Measurements from ENCODE around the gene COQ8B. TPM values are rescaled to one million over a fixed set of nuclear protein-coding genes. Genes with fewer than 3 reads are reported as not detected.
"Not testable (repeated sequence)": the region's sequence is repeated elsewhere in the genome, so short reads cannot be mapped to it uniquely, and the experiment has no call there.

COQ8B gene
- polyA plus RNA-seq (2011; rRNA removed) (22.7 and 35.3 TPM in 2 replicates), polyA minus RNA-seq (2011; rRNA and poly(A)+ RNA removed) (15.0 and 20.8 TPM in 2 replicates)

- H3K4me3 ChIP-seq (ENCODE audit: low read depth, low read length): peak within 1 kb of the TSS; percentile 70
- ChIA-PET CTCF (interaction anchor here (0.6 to 1.9 kb wide), 6 partner anchors 52 to 662 kb away, joined by 3 to 12 read pairs (median 3); no protein-coding TSS in a partner anchor), POLR2A (interaction anchor here (0.6 kb wide), 1 partner anchor 28 kb away, joined by 4 read pairs; no protein-coding TSS in a partner anchor)
- H3K36me3 ChIP-seq (ENCODE audit: control insufficient read depth, insufficient read depth, low read length): no peaks in the 10 kb centered on the region; the same call in none of the 2 replicates
- H3K27me3 ChIP-seq (ENCODE audit: control insufficient read depth, insufficient read depth, low read length): no peaks in the 10 kb centered on the region
- peak; percentile 74 for DNase-seq (ENCODE audit: low read depth)
- TF ChIP-seq CTCF (IDR thresholded peaks at IDR 0.05; ENCODE audit: insufficient read depth, low read depth, low read length): no peak
Observed at GRCh38 chr19:40716482-40717324, at the start of gene COQ8B, which contains the start of gene ITPKC. COQ8B (minus strand) TSS chr19:40716886; CDS start chr19:40714632, 2,254 bp downstream. ITPKC (plus strand) TSS chr19:40717112; CDS start chr19:40717136, 24 bp downstream.

- H3K4me3 ChIP-seq (ENCODE audit: low read depth, low read length); POLR2A ChIA-PET; H3K27me3 ChIP-seq (ENCODE audit: control insufficient read depth, insufficient read depth, low read length); DNase-seq (ENCODE audit: low read depth): not testable (repeated sequence)
- H3K36me3 ChIP-seq (ENCODE audit: control insufficient read depth, insufficient read depth, low read length): peaks cover 28% of the 10 kb centered on the region
- CTCF ChIA-PET: interaction anchor here (1.2 kb wide), 1 partner anchor 13 kb away, joined by 4 read pairs; no protein-coding TSS in a partner anchor
Observed at GRCh38 chr19:40766385-40766784, 49.7 kb upstream of the COQ8B start.

GRCh38 chr19:40763963-40764362 is 47.3 kb upstream of the COQ8B start:
- H3K27me3 ChIP-seq (ENCODE audit: control insufficient read depth, insufficient read depth, low read length): no peaks in the 10 kb centered on the region
- no peak for DNase-seq (ENCODE audit: low read depth)
- H3K4me3 ChIP-seq (ENCODE audit: low read depth, low read length): no peak overlapping the region
- ChIA-PET POLR2A (no interaction called here), CTCF (no interaction called here)
- peaks cover 40% of the 10 kb centered on the region for H3K36me3 ChIP-seq (ENCODE audit: control insufficient read depth, insufficient read depth, low read length)
- TF ChIP-seq CTCF (IDR thresholded peaks at IDR 0.05; ENCODE audit: insufficient read depth, low read depth, low read length): no peak

GRCh38 chr19:40763526-40763925 is 46.8 kb upstream of the COQ8B start:
- ChIA-PET POLR2A (no interaction called here), CTCF (no interaction called here)
- no peak for TF ChIP-seq CTCF (IDR thresholded peaks at IDR 0.05; ENCODE audit: insufficient read depth, low read depth, low read length)

GRCh38 chr19:40762754-40763470 is 46.2 kb upstream of the COQ8B start:
- TF ChIP-seq CTCF (IDR thresholded peaks at IDR 0.05; ENCODE audit: insufficient read depth, low read depth, low read length): no peak
- H3K27me3 ChIP-seq (ENCODE audit: control insufficient read depth, insufficient read depth, low read length): no peaks in the 10 kb centered on the region
- ChIA-PET CTCF (no interaction called here), POLR2A (no interaction called here)
- no peak for DNase-seq (ENCODE audit: low read depth)
- no peak overlapping the region for H3K4me3 ChIP-seq (ENCODE audit: low read depth, low read length)
- H3K36me3 ChIP-seq (ENCODE audit: control insufficient read depth, insufficient read depth, low read length): peaks cover 42% of the 10 kb centered on the region

More at GRCh38 chr19:40763526-40763925, 46.8 kb upstream of the COQ8B start:
- DNase-seq (ENCODE audit: low read depth): no peak
- Histone ChIP-seq H3K27me3 (ENCODE audit: control insufficient read depth, insufficient read depth, low read length) (no peaks in the 10 kb centered on the region), H3K4me3 (ENCODE audit: low read depth, low read length) (no peak overlapping the region), H3K36me3 (ENCODE audit: control insufficient read depth, insufficient read depth, low read length) (peaks cover 40% of the 10 kb centered on the region)

Measured in BJ (cell line).